Choroid plexus epithelial cell (primary cell): Measurements from ENCODE around the gene CTNS.
A peak's percentile ranks its signal among the peaks of the same experiment; 100 is the strongest.

Experiments used
- DNase-seq: peaks from one replicate; pipeline ENCODE4 v3.0.0-alpha.2; 2010; ENCODE audit warnings: low read depth
- H3K4me3 ChIP-seq: 2 replicates; pipeline ENCODE4 v1.5.1; 2011; ENCODE audit warnings: low read depth, mild to moderate bottlenecking, control low read depth, low read length, moderate library complexity
- CTCF ChIP-seq: conservative IDR thresholded peaks from 2 replicates; pipeline ENCODE4 v1.5.1; 2011; ENCODE audit warnings: low read depth, mild to moderate bottlenecking, control low read depth, inconsistent platforms, low read length, moderate library complexity

The CTNS gene

GRCh38 chr17:3635474-3636153, 946 bp upstream of the CTNS start:
- no peak for DNase-seq
- TF ChIP-seq CTCF, result no peak
- H3K4me3 ChIP-seq, result peak overlapping the region; percentile 99

DNA sequence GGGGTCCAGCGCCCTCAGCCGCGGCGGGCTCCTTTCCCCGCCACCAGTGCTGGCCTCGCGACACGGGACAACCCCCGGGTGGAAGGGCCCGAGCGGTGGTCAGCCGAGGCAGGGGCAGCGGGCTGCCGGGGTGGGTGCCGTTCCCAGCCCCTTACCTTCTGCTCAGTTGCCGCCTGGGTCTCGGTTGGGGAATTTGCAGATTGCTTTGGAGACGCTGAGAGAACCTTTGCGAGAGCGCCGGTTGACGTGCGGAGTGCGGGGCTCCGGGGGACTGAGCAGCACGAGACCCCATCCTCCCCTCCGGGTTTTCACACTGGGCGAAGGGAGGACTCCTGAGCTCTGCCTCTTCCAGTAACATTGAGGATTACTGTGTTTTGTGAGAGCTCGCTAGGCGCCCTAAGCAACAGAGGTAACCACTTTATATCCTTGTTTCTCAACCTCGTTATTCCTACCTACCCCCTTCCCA, 381 bp downstream of the CTNS start:
- no peak for TF ChIP-seq CTCF
- peak overlapping the region; percentile 99 for H3K4me3 ChIP-seq
- no peak for DNase-seq

DNA sequence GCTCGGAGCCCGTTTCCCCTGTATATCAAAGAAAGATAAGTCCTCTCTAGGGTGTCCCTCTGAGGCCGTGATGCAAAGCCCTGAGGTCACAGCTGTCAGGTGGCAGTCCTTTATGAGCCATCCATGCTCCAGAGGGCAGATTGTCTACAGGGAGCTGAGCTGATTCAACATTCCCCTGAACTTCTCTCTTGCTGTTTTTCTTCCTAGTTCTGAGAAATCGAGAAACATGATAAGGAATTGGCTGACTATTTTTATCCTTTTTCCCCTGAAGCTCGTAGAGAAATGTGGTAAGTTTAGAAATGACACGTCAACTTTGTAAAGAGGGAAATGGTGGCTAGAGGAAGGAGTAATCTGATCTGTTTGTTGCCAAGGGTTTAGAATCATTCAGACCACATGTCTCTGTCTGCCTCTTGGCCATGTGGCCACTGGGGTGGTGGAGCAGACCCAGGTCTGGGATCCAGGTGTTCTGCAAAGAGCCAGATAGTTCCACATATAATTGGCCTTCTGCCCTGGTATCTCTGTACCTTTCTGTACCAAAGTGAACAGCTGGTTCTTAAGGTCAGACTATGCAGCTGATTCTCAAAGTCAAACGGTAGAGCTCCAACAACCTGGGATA, 3.5 kb downstream of the CTNS start:
- DNase-seq, result peak; percentile 89
- TF ChIP-seq CTCF, result no peak
- H3K4me3 ChIP-seq, result no peak overlapping the region

DNA sequence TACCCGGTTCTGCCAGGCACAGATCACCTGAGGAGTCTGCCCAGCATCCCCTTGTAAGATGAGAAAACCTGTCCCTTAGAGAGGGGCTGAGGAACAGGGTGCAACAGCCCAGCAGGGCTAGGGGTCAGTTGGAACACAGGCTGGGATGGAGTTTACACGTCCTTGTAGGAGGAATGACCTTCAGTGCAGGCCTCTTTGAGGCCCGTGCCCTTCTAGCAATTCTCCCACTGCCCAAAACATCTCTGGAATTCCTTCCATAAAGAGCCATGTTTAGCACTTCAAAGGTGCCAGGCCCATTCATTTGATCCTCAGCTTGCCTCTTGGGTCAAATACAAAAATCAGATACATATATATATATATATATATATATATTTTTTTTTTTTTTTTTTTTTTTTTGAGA, 4.5 kb downstream of the CTNS start:
- DNase-seq, result no peak

GRCh38 chr17:3641717-3642486, 5.3 kb downstream of the CTNS start:
- no peak for DNase-seq
- no peak overlapping the region for H3K4me3 ChIP-seq
- no peak for TF ChIP-seq CTCF

More for the DNA sequence above, 4.5 kb downstream of the CTNS start:
- no peak overlapping the region for H3K4me3 ChIP-seq
- TF ChIP-seq CTCF, result no peak

DNA sequence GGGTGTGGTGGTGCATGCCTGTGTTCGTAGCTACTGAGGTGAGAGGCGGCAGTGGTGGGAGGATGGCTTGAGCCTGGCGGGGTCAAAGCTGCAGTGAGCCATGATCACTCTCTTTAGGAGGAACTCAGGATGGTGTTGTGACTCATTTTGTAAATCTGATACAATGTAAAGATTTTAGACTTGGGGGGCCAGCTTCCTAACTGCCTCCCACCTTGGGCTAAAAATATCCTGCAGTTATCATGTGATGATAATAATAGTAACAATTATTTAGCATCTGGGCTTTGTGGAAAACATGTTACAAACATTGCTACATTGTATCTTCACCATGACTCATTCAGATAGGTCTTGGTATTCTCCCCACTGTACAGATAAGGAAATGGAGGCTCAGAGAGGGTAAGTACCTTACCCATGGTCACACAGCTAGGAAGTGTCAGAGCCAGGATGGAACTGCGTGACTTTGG, 7.4 kb downstream of the CTNS start:
- H3K4me3 ChIP-seq, result no peak overlapping the region
- no peak for TF ChIP-seq CTCF
- DNase-seq, result no peak
